ENCODE results near the gene SEMA4B.

DNA sequence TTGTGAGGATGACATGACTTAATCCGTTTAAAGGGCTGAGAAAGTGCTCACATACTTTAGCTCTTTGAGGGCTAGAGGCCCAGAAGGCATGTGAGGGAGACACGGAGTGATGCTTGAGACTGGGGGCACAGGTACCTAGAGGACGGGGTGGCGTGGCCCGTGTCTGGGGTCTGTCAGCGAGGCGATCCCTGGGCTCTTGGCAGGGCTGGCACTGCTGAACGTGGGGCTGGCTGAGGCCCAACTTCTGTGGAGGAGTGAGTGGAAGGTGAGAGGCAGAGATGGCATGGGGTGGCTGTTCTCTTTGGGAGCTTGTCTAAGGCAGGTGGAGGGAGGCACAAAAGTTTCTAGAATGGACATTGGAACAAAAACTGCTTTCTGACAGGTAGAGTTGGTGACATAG, 9.5 kb downstream of the SEMA4B start:
- TF ChIP-seq POLR2A (IDR thresholded peaks at IDR 0.05), result no peak
- TF ChIP-seq, protein P1, sequence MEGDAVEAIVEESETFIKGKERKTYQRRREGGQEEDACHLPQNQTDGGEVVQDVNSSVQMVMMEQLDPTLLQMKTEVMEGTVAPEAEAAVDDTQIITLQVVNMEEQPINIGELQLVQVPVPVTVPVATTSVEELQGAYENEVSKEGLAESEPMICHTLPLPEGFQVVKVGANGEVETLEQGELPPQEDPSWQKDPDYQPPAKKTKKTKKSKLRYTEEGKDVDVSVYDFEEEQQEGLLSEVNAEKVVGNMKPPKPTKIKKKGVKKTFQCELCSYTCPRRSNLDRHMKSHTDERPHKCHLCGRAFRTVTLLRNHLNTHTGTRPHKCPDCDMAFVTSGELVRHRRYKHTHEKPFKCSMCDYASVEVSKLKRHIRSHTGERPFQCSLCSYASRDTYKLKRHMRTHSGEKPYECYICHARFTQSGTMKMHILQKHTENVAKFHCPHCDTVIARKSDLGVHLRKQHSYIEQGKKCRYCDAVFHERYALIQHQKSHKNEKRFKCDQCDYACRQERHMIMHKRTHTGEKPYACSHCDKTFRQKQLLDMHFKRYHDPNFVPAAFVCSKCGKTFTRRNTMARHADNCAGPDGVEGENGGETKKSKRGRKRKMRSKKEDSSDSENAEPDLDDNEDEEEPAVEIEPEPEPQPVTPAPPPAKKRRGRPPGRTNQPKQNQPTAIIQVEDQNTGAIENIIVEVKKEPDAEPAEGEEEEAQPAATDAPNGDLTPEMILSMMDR (IDR thresholded peaks at IDR 0.05), result no peak
